WTC11 (cell line): ENCODE data around the gene PGRMC2. TPM values are rescaled to one million over a fixed set of nuclear protein-coding genes. Genes with fewer than 3 reads are reported as not detected.

Source experiments
- ATAC-seq: fragments of 200-7000 bp; cut with Tn5 transposase; 2 replicates; pipeline ENCODE4 v1.10.0; 2021; ENCODE audit warnings: mild to moderate bottlenecking, moderate library complexity
- CTCF ChIA-PET: fragments of 300-600 bp; sonication (Branson Sonifier 250); formaldehyde crosslinking; loops from one replicate; lab custom pipeline; 2021; ENCODE audit warnings: antibody characterized with exemption; lab: Charles Lee
- POLR2A ChIA-PET: fragments of 350-600 bp; sonication (Branson Sonifier 250); formaldehyde crosslinking; loops from one replicate; lab custom pipeline; 2021; ENCODE audit warnings: antibody characterized with exemption; lab: Charles Lee
- DNase-seq: peaks from one replicate; pipeline ENCODE4 v3.0.0; 2021; ENCODE audit warnings: low spot score
- H3K27ac Mint-ChIP-seq: 2 replicates; pipeline ENCODE4 v1.8.0; 2021; ENCODE audit warnings: mixed read lengths
- H3K27me3 Mint-ChIP-seq: 2 replicates; pipeline ENCODE4 v1.8.0; 2021; ENCODE audit warnings: low read depth, mild to moderate bottlenecking, moderate library complexity, mixed read lengths
- H3K36me3 Mint-ChIP-seq: 2 replicates; pipeline ENCODE4 v1.8.0; 2021; ENCODE audit warnings: mixed read lengths
- H3K4me1 Mint-ChIP-seq: 2 replicates; pipeline ENCODE4 v1.8.0; 2022; ENCODE audit warnings: mixed read lengths
- H3K4me3 Mint-ChIP-seq: 2 replicates; pipeline ENCODE4 v1.8.0; 2021; ENCODE audit warnings: mild to moderate bottlenecking, moderate library complexity, mixed read lengths
- H3K9me3 Mint-ChIP-seq: 2 replicates; pipeline ENCODE4 v1.8.0; 2021; ENCODE audit warnings: mixed read lengths
- ETV6 ChIP-seq: sonication (generic); formaldehyde crosslinking; IDR thresholded peaks from 2 replicates; pipeline ENCODE4 v1.8.1; 2022; ENCODE audit warnings: mild to moderate bottlenecking, missing genetic modification reagents
- NR1H2 ChIP-seq: sonication (generic); formaldehyde crosslinking; IDR thresholded peaks from 2 replicates; pipeline ENCODE4 v1.9.0; 2021; ENCODE audit warnings: mild to moderate bottlenecking, moderate library complexity, missing genetic modification reagents
- PRRX2 ChIP-seq: fragments of 250-450 bp; sonication (Bioruptor Pico); IDR thresholded peaks from 2 replicates; pipeline ENCODE4 v1.8.0; 2021; ENCODE audit warnings: mild to moderate bottlenecking
- RORB ChIP-seq: fragments of 250-450 bp; sonication (Bioruptor Pico); IDR thresholded peaks from 2 replicates; pipeline ENCODE4 v1.9.0; 2021; ENCODE audit warnings: mild to moderate bottlenecking
- ZNF138 ChIP-seq: sonication (generic); formaldehyde crosslinking; conservative IDR thresholded peaks from 2 replicates; pipeline ENCODE4 v1.8.1; 2022; ENCODE audit warnings: mild to moderate bottlenecking, moderate library complexity, missing genetic modification reagents
- ZNF396 ChIP-seq: fragments of 250-450 bp; sonication (Bioruptor Pico); IDR thresholded peaks from 2 replicates; pipeline ENCODE4 v1.8.0; 2021; ENCODE audit warnings: mild to moderate bottlenecking, moderate library complexity, borderline replicate concordance
- ZNF671 ChIP-seq: fragments of 250-450 bp; sonication (Bioruptor Pico); IDR thresholded peaks from 2 replicates; pipeline ENCODE4 v1.8.0; 2021; ENCODE audit warnings: mild to moderate bottlenecking
- total RNA-seq: library from RNA; stranded (reverse); gene quantifications from 3 replicates; pipeline ENCODE4 v1.2.3, GENCODE V29; 2021
- TF ChIP-seq, protein P1 (sequence below): fragments of 250-450 bp; sonication (Bioruptor Pico); IDR thresholded peaks from 2 replicates; pipeline ENCODE4 v1.9.0; 2021; ENCODE audit warnings: mild to moderate bottlenecking, borderline replicate concordance
- TF ChIP-seq, protein P2 (sequence below): sonication (generic); formaldehyde crosslinking; IDR thresholded peaks from 2 replicates; pipeline ENCODE4 v1.8.0; 2023; ENCODE audit warnings: mild to moderate bottlenecking, missing genetic modification reagents
- TF ChIP-seq, protein P3 (sequence below): sonication (generic); formaldehyde crosslinking; conservative IDR thresholded peaks from 2 replicates; pipeline ENCODE4 v1.8.1; 2022; ENCODE audit warnings: mild to moderate bottlenecking, missing genetic modification reagents
- TF ChIP-seq, protein P4 (sequence below): sonication (generic); formaldehyde crosslinking; conservative IDR thresholded peaks from 2 replicates; pipeline ENCODE4 v1.8.1; 2023; ENCODE audit warnings: mild to moderate bottlenecking, low read depth, missing genetic modification reagents, moderate library complexity
- TF ChIP-seq, protein P5 (sequence below): fragments of 250-450 bp; sonication (Bioruptor Pico); IDR thresholded peaks from 2 replicates; pipeline ENCODE4 v1.9.0; 2021; ENCODE audit warnings: mild to moderate bottlenecking
- TF ChIP-seq, protein P6 (sequence below): sonication (generic); formaldehyde crosslinking; IDR thresholded peaks from 2 replicates; pipeline ENCODE4 v1.8.1; 2022; ENCODE audit warnings: missing genetic modification reagents, borderline replicate concordance
- TF ChIP-seq, protein P7 (sequence below): sonication (generic); formaldehyde crosslinking; IDR thresholded peaks from 2 replicates; pipeline ENCODE4 v1.8.0; 2023; ENCODE audit warnings: missing genetic modification reagents
- TF ChIP-seq, protein P8 (sequence below): fragments of 250-450 bp; sonication (Bioruptor Pico); IDR thresholded peaks from 2 replicates; pipeline ENCODE4 v1.9.0; 2021; ENCODE audit warnings: mild to moderate bottlenecking

Gene PGRMC2
- total RNA-seq, 1 experiment from 2014 or later, result 68.2 TPM

DNA sequence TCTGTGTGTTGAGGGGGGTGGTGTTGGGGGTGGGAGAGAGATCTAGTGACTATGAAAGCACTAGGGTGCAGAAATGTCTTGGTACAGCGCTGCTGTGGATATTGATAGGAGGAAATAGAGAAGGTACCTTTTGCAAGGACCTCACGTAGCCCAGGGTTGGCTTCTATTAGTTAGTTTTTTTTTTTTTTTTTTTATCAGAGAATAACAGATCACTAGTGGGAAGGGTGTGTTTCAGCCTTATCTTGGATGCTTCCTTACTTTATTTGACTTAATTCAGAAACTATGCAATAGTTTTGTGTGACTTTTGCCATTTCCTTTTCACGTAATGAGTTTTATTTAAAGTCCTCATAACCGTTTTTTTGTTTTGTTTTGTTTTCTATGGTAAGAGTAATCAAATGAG is 16.4 kb upstream of the PGRMC2 start (continued):
- TF ChIP-seq, protein P1, sequence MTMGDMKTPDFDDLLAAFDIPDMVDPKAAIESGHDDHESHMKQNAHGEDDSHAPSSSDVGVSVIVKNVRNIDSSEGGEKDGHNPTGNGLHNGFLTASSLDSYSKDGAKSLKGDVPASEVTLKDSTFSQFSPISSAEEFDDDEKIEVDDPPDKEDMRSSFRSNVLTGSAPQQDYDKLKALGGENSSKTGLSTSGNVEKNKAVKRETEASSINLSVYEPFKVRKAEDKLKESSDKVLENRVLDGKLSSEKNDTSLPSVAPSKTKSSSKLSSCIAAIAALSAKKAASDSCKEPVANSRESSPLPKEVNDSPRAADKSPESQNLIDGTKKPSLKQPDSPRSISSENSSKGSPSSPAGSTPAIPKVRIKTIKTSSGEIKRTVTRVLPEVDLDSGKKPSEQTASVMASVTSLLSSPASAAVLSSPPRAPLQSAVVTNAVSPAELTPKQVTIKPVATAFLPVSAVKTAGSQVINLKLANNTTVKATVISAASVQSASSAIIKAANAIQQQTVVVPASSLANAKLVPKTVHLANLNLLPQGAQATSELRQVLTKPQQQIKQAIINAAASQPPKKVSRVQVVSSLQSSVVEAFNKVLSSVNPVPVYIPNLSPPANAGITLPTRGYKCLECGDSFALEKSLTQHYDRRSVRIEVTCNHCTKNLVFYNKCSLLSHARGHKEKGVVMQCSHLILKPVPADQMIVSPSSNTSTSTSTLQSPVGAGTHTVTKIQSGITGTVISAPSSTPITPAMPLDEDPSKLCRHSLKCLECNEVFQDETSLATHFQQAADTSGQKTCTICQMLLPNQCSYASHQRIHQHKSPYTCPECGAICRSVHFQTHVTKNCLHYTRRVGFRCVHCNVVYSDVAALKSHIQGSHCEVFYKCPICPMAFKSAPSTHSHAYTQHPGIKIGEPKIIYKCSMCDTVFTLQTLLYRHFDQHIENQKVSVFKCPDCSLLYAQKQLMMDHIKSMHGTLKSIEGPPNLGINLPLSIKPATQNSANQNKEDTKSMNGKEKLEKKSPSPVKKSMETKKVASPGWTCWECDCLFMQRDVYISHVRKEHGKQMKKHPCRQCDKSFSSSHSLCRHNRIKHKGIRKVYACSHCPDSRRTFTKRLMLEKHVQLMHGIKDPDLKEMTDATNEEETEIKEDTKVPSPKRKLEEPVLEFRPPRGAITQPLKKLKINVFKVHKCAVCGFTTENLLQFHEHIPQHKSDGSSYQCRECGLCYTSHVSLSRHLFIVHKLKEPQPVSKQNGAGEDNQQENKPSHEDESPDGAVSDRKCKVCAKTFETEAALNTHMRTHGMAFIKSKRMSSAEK (CRISPR knock-in tag), result no peak
- TF ChIP-seq NR1H2 (CRISPR knock-in tag) (no peak), RORB (CRISPR knock-in tag) (no peak), ZNF138 (no peak), ZNF671 (CRISPR knock-in tag) (no peak)
- TF ChIP-seq, protein P2, sequence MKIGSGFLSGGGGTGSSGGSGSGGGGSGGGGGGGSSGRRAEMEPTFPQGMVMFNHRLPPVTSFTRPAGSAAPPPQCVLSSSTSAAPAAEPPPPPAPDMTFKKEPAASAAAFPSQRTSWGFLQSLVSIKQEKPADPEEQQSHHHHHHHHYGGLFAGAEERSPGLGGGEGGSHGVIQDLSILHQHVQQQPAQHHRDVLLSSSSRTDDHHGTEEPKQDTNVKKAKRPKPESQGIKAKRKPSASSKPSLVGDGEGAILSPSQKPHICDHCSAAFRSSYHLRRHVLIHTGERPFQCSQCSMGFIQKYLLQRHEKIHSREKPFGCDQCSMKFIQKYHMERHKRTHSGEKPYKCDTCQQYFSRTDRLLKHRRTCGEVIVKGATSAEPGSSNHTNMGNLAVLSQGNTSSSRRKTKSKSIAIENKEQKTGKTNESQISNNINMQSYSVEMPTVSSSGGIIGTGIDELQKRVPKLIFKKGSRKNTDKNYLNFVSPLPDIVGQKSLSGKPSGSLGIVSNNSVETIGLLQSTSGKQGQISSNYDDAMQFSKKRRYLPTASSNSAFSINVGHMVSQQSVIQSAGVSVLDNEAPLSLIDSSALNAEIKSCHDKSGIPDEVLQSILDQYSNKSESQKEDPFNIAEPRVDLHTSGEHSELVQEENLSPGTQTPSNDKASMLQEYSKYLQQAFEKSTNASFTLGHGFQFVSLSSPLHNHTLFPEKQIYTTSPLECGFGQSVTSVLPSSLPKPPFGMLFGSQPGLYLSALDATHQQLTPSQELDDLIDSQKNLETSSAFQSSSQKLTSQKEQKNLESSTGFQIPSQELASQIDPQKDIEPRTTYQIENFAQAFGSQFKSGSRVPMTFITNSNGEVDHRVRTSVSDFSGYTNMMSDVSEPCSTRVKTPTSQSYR (CRISPR knock-in tag), result no peak
- TF ChIP-seq, protein P3, sequence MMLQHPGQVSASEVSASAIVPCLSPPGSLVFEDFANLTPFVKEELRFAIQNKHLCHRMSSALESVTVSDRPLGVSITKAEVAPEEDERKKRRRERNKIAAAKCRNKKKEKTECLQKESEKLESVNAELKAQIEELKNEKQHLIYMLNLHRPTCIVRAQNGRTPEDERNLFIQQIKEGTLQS (CRISPR knock-in tag), result no peak
- TF ChIP-seq, all 79 proteins: peak for 0

DNA sequence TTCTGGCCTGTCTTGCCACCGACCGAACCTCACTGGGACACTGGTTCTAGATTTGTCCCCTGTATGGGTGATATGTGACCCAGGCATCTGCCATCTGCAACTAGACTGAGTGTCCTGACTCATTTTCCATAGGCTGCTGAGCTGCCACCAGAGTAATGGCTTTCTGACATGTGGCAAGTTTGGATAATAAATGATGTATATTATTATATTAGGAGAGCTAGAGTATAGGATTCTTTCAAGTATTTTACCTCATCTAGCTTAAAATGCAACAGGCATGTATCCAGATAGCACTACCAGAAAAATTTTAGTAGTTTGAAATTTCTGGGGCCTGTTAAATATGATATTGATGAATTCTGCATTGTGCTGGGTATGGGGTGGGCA is 15.8 kb upstream of the PGRMC2 start:
- Mint-ChIP-seq H3K27ac (no peak overlapping the region), H3K4me1 (peaks cover 25% of the 10 kb centered on the region), H3K9me3 (no peaks in the 10 kb centered on the region), H3K36me3 (peaks cover 7% of the 10 kb centered on the region), H3K27me3 (no peaks in the 10 kb centered on the region), H3K4me3 (no peak overlapping the region)
- ChIA-PET POLR2A (no interaction called here), CTCF (no interaction called here)
- ATAC-seq (no peak), DNase-seq (no peak)
- TF ChIP-seq ZNF396 (no peak), PRRX2 (CRISPR knock-in tag) (no peak), ETV6 (no peak), NR1H2 (CRISPR knock-in tag) (no peak)
- TF ChIP-seq, protein P4, sequence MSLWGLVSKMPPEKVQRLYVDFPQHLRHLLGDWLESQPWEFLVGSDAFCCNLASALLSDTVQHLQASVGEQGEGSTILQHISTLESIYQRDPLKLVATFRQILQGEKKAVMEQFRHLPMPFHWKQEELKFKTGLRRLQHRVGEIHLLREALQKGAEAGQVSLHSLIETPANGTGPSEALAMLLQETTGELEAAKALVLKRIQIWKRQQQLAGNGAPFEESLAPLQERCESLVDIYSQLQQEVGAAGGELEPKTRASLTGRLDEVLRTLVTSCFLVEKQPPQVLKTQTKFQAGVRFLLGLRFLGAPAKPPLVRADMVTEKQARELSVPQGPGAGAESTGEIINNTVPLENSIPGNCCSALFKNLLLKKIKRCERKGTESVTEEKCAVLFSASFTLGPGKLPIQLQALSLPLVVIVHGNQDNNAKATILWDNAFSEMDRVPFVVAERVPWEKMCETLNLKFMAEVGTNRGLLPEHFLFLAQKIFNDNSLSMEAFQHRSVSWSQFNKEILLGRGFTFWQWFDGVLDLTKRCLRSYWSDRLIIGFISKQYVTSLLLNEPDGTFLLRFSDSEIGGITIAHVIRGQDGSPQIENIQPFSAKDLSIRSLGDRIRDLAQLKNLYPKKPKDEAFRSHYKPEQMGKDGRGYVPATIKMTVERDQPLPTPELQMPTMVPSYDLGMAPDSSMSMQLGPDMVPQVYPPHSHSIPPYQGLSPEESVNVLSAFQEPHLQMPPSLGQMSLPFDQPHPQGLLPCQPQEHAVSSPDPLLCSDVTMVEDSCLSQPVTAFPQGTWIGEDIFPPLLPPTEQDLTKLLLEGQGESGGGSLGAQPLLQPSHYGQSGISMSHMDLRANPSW (CRISPR knock-in tag), result no peak
- TF ChIP-seq, protein P5, sequence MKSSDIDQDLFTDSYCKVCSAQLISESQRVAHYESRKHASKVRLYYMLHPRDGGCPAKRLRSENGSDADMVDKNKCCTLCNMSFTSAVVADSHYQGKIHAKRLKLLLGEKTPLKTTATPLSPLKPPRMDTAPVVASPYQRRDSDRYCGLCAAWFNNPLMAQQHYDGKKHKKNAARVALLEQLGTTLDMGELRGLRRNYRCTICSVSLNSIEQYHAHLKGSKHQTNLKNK (CRISPR knock-in tag), result no peak
- TF ChIP-seq, protein P6, sequence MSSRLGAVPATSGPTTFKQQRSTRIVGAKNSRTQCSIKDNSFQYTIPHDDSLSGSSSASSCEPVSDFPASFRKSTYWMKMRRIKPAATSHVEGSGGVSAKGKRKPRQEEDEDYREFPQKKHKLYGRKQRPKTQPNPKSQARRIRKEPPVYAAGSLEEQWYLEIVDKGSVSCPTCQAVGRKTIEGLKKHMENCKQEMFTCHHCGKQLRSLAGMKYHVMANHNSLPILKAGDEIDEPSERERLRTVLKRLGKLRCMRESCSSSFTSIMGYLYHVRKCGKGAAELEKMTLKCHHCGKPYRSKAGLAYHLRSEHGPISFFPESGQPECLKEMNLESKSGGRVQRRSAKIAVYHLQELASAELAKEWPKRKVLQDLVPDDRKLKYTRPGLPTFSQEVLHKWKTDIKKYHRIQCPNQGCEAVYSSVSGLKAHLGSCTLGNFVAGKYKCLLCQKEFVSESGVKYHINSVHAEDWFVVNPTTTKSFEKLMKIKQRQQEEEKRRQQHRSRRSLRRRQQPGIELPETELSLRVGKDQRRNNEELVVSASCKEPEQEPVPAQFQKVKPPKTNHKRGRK (CRISPR knock-in tag), result no peak
- TF ChIP-seq, protein P1 (CRISPR knock-in tag), result no peak
- TF ChIP-seq, protein P7, sequence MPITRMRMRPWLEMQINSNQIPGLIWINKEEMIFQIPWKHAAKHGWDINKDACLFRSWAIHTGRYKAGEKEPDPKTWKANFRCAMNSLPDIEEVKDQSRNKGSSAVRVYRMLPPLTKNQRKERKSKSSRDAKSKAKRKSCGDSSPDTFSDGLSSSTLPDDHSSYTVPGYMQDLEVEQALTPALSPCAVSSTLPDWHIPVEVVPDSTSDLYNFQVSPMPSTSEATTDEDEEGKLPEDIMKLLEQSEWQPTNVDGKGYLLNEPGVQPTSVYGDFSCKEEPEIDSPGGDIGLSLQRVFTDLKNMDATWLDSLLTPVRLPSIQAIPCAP (CRISPR knock-in tag), result no peak
- TF ChIP-seq, protein P8, sequence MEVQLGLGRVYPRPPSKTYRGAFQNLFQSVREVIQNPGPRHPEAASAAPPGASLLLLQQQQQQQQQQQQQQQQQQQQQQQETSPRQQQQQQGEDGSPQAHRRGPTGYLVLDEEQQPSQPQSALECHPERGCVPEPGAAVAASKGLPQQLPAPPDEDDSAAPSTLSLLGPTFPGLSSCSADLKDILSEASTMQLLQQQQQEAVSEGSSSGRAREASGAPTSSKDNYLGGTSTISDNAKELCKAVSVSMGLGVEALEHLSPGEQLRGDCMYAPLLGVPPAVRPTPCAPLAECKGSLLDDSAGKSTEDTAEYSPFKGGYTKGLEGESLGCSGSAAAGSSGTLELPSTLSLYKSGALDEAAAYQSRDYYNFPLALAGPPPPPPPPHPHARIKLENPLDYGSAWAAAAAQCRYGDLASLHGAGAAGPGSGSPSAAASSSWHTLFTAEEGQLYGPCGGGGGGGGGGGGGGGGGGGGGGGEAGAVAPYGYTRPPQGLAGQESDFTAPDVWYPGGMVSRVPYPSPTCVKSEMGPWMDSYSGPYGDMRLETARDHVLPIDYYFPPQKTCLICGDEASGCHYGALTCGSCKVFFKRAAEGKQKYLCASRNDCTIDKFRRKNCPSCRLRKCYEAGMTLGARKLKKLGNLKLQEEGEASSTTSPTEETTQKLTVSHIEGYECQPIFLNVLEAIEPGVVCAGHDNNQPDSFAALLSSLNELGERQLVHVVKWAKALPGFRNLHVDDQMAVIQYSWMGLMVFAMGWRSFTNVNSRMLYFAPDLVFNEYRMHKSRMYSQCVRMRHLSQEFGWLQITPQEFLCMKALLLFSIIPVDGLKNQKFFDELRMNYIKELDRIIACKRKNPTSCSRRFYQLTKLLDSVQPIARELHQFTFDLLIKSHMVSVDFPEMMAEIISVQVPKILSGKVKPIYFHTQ (CRISPR knock-in tag), result no peak
